GM19468 (cell line): ENCODE data around the gene IGFBP4.

ENCODE experiments used
- ATAC-seq: cut with Tn5 transposase; IDR thresholded peaks from one replicate; pipeline ENCODE4 v1.9.1; 2021; ENCODE audit warnings: mild to moderate bottlenecking, moderate library complexity, moderate number of reproducible peaks; ENCODE audit not compliant: unreplicated experiment; ENCODE audit errors: extremely low read depth

The IGFBP4 gene

GRCh38 chr17:40469805-40470675, 26.8 kb downstream of the IGFBP4 start:
- ATAC-seq, result no peak

GRCh38 chr17:40470932-40471828, 27.9 kb downstream of the IGFBP4 start:
- ATAC-seq, result no peak

GRCh38 chr17:40471846-40472732, 28.8 kb downstream of the IGFBP4 start:
- no peak for ATAC-seq

GRCh38 chr17:40472733-40473452, 29.6 kb downstream of the IGFBP4 start:
- no peak for ATAC-seq

GRCh38 chr17:40473573-40474365, 30.5 kb downstream of the IGFBP4 start:
- no peak for ATAC-seq

GRCh38 chr17:40474419-40475002, 31.3 kb downstream of the IGFBP4 start:
- no peak for ATAC-seq

GRCh38 chr17:40475234-40475908, 32.1 kb downstream of the IGFBP4 start:
- ATAC-seq, result no peak

- ATAC-seq, result no peak
Observed at GRCh38 chr17:40477796-40478195, 34.5 kb downstream of the IGFBP4 start.

- ATAC-seq, result no peak
Observed at GRCh38 chr17:40478486-40478885, 35.2 kb downstream of the IGFBP4 start.

GRCh38 chr17:40479754-40480480, 36.7 kb downstream of the IGFBP4 start:
- no peak for ATAC-seq

GRCh38 chr17:40480501-40481003, 37.3 kb downstream of the IGFBP4 start:
- ATAC-seq, result no peak

- ATAC-seq, result no peak
Observed at GRCh38 chr17:40481106-40481505, 37.9 kb downstream of the IGFBP4 start.

GRCh38 chr17:40482722-40483121, 39.5 kb downstream of the IGFBP4 start:
- ATAC-seq, result no peak

- no peak for ATAC-seq
Observed at GRCh38 chr17:40483679-40484078, 40.4 kb downstream of the IGFBP4 start.

- ATAC-seq, result no peak
Observed at GRCh38 chr17:40484285-40484972, 41.2 kb downstream of the IGFBP4 start.

GRCh38 chr17:40484973-40485530, 41.8 kb downstream of the IGFBP4 start:
- no peak for ATAC-seq
